Measurements from ENCODE around the gene OGFR.

Gene OGFR

DNA sequence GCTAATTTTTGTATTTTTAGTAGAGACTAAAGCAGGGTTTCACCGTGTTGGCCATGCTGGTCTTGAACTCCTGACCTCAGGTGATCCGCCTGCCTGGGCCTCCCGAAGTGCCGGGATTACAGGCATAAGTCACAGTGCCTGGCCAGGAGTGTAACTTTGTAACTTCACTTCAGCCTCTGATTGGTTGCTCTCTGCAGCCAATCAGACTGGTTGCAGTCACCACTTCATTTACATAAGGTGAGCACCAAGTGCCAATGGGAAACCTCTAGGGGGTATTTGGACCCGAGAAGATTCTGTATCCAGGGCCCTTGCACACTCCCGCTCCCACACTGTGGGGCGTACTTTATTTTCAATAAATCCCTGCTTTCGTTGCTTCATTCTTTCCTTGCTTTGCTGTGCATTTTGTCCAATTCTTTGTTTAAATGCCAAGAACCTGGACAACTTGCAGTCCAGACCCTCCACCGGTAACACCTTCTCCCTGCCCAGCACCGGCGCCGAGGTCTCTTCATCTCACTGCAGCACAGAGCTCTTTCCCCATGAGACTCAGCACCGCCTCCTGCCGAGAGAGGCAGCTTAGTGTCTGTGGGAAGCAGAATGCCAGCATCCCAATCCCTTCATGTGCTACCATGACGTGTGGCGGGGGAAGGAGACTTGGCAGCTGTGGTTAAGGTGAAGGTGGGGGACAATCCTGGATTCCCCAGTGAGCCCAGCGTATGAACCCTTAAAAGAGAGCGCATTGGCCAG, 22.3 kb upstream of the OGFR start:
- DNase-seq (ENCODE audit: low read depth in 1 of 2, low spot score in 1 of 2) = no peak

GRCh38 chr20:62782893-62783278, 21.7 kb upstream of the OGFR start:
- no peak for DNase-seq (ENCODE audit: low read depth in 1 of 2, low spot score in 1 of 2)

GRCh38 chr20:62784497-62784896, 20.1 kb upstream of the OGFR start:
- no peak for DNase-seq (ENCODE audit: low read depth in 1 of 2, low spot score in 1 of 2)

GRCh38 chr20:62785393-62785792, 19.2 kb upstream of the OGFR start:
- no peak for DNase-seq (ENCODE audit: low read depth in 1 of 2, low spot score in 1 of 2)

DNA sequence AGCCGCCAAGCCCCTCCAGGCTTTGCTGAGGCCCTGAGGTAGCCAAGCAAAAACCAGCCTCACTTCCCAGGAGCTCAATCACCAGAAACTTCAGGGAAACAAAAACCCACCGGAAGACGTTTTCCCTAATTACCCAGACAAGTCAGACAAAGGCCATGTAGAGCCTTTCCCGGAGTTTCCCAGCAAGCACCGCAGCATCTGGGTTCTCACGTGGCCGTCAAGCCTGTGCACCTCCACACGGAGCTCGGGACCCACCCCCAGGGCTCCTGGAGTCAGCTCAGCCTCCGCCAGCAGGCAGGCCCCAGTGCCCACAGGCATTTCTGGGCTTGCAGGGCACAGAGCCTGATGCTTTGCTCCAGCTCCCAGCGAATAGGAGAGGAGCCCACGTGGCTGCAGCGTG, 18.5 kb upstream of the OGFR start:
- no peak for DNase-seq (ENCODE audit: low read depth in 1 of 2, low spot score in 1 of 2)

- DNase-seq (ENCODE audit: low read depth in 1 of 2, low spot score in 1 of 2) = no peak
Observed at GRCh38 chr20:62787321-62787720, 17.3 kb upstream of the OGFR start.

DNA sequence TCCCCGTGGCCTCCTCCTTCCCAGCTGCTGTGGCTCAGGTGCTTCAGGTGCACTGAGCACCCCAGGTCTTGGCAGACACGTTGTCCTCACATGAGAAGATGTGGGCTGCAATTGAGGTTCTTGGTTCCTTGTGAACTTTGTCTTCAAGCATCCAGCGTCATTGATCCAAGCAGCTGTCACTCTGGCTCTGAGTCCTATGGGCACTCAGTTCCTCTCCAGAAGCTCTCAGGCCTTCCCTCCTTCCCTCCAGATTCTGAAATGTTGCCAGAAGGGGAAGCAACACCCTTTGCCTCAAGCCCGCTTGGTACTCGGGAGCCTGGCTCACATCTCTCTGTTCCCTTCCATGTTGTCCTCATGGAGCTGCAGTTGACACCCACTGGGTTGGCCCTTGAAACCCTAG, 16.8 kb upstream of the OGFR start:
- no peak for DNase-seq (ENCODE audit: low read depth in 1 of 2, low spot score in 1 of 2)

DNA sequence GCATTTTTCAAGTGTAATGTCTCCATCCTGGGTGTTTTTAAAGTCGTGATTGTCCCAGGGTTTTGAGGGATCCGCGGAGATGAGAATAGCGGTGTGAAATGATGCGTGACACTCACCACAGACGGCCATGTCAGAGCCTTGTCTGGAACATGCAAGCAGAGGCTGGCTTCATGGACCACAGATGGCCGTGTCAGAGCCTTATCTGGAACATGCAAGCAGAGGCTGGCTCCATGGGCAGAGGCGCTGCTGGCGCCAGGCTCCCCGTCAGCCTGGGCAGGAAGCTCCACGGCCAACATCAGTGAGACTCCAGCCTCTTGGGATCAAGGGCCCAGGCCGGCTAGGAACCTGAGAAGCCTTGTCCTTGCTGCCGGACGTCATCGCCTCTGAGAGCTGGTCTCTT, 16.0 kb upstream of the OGFR start:
- DNase-seq (ENCODE audit: low read depth in 1 of 2, low spot score in 1 of 2) = no peak

DNA sequence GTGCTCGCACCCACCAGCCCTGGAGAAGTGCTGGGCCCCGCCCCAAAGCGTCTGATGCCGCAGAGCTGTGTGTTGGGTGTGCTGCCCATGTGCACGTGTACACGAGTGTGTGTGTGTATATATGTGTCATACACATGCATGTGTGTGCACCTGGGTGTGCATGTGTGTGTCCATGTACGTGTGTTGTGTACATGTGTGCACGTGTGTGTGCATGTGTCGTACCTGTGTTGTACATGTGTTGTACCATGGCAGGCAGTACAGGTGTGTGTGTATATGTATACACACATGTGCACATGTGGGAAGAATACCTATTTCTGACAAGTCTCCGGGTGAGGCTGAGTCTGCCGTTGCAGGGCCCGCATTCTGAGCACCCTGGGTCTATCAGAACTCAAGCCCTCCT, 14.6 kb upstream of the OGFR start:
- DNase-seq (ENCODE audit: low read depth in 1 of 2, low spot score in 1 of 2) = no peak

GRCh38 chr20:62791301-62792181, 13.1 kb upstream of the OGFR start:
- DNase-seq (ENCODE audit: low read depth in 1 of 2, low spot score in 1 of 2) = peak; percentile 32 to 56

DNA sequence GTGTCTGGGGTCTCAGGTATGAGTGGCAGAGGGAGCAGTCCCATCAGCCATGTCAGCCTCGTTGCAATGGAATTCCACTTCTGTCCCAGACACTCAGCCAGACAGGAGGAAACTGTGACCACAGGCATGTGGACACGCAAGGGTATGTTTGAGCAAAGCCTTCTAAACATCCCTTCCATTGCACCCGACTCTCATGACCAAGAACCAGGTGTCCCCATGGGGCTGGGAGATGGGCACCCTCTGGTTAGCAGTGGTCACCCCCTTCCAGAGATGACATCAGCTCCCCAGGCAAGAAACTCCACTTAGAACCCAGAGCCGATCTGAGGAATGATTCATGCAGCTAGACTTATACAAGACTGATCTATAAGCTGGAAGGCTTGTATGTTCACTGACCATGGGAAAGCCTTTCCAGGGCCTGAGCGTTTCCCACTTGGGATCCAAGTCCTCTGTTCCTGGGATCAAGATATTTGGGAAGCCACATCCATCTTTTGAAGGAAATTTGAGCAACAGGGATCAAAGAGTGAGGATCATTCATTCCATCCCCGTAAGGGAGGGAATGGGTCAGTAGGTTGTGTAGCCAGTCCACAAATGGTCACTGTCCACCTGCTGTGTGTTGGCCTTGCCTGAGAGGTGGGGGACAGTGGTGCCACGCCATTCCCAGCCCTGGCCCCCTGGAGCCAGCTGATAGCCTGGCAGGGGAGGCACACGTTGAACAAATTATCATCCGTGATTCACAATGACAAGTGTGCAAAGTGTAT, 12.3 kb upstream of the OGFR start:
- DNase-seq (ENCODE audit: low read depth in 1 of 2, low spot score in 1 of 2) = no peak

- no peak for DNase-seq (ENCODE audit: low read depth in 1 of 2, low spot score in 1 of 2)
Observed at GRCh38 chr20:62792940-62793756, 11.5 kb upstream of the OGFR start.

GRCh38 chr20:62793757-62794006, 11.0 kb upstream of the OGFR start:
- no peak for DNase-seq (ENCODE audit: low read depth in 1 of 2, low spot score in 1 of 2)

DNA sequence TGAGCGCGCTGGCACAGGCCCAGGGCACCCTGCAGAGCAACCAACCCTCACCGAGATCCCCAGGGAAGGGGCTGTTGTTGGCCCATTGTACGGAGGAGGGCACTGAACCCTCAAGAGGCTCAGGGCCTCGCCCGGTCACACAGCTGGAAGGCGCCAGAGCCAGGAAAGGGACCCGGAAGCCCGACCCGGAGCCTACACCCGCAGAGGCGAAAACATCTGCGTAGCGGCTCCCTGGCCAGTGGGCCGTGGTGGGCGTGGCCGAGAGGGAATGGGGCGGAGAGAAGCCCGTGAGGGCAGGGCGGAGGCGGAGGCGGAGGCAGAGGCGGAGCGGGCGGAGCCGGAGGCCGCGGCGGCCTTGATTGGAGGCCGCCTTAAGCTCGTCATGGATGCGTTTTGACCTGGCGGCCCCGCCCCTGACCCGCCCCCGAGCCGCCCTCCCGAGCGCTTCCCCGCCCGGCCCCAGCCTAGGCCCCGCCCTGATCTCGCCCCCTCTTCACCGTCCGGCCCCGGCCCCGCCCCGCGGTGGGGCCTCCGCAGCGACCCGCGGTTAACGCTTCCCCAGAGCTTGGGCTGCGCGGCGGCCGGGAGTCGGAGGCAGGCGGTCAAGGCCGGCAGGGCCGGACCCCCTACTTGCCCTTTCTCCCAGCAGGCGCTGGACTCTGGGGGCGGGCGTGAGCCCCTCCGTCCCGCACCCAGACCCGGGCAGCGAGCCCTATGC, 10.5 kb upstream of the OGFR start:
- peak; percentile 88 to 94 for DNase-seq (ENCODE audit: low read depth in 1 of 2, low spot score in 1 of 2)

DNA sequence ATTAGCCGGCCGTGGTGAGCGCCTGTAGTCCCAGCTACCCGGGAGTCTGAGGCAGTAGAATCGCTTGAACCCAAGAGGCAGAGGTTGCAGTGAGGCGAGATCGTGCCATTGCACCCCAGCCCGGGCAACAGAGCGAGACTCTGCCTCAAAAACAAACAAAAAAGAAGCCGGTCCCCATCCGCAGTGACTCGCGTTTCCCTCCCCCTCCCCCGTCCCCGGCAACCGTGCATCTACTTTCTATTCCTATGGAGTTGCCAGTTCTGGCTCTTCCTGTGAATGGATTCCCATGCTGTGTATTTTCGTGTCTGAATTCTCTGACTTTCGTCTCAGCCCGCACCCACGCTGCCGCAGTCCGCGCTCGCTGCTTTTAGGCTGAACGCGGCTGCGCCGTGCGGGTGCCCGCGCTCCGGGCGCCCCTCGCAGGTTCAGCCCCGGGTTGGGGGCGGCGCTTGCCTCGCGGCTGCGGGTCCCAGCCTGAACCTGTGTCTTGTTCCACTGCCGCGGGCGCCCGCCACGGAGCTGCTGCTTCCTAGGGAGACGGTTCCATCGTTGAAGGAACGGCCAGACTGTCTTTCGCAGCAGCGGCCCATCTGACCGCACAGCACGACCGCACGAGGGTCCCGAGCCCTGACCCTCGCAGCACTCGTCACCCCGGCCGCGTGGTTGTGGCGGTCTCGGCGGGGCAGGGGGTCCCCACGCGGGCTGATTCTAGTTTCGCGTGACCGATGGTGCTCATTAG, 9.4 kb upstream of the OGFR start:
- DNase-seq (ENCODE audit: low read depth in 1 of 2, low spot score in 1 of 2) = peak; percentile 38 to 55

- DNase-seq (ENCODE audit: low read depth in 1 of 2, low spot score in 1 of 2) = no peak
Observed at GRCh38 chr20:62796699-62797491, 7.7 kb upstream of the OGFR start.

- no peak for DNase-seq (ENCODE audit: low read depth in 1 of 2, low spot score in 1 of 2)
Observed at GRCh38 chr20:62797671-62798532, 6.7 kb upstream of the OGFR start.

GRCh38 chr20:62799036-62799435, 5.6 kb upstream of the OGFR start:
- DNase-seq (ENCODE audit: low read depth in 1 of 2, low spot score in 1 of 2) = no peak
